NK-92 (cell line): ENCODE measurements around the gene COLEC11.
"Not testable (repeated sequence)": the region's sequence is repeated elsewhere in the genome, so short reads cannot be mapped to it uniquely, and the experiment has no call there.

Experiments used
- DNase-seq: peaks from one replicate; lab custom pipeline; 2025; ENCODE audit not compliant: unreplicated experiment; lab: John Stamatoyannopoulos, UW

The COLEC11 gene

GRCh38 chr2:3651691-3652648 is 57.1 kb downstream of the COLEC11 start:
- DNase-seq: no peak

DNA sequence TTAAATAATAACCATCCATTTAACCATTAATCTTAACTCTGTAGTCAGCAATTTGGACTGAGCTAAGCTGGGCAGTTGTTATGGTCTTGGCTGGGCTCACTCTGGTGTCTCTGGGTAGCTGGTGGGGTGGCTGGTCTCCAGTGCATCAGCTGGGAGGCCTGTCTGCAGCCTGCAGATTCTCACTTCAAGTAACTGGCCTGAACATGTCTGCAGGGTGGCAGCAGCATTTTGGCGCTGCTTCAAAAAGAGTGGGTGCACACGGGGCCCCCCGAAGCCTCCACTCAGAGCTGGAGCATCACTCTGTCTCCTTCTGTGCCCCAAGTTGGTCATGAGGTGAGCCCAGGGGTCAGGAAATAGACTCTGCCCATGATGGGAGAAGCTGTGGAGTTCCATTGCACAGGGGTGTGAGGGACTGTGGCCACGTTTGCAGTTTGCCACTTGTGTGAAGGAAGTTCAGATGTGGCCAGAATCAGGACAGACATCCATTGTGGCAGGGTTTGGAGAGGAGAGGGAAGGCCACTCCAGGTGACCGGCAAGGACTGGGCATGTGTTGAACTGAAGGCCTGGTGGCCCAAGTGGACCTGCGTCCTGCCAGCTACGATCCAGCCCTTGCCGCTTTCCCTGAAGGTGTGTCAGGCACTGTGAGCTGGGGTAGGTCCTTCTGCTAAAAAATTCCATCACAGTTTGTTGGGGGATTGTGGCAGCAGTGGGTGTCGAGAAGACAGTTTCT is 58.1 kb downstream of the COLEC11 start:
- DNase-seq: no peak

DNA sequence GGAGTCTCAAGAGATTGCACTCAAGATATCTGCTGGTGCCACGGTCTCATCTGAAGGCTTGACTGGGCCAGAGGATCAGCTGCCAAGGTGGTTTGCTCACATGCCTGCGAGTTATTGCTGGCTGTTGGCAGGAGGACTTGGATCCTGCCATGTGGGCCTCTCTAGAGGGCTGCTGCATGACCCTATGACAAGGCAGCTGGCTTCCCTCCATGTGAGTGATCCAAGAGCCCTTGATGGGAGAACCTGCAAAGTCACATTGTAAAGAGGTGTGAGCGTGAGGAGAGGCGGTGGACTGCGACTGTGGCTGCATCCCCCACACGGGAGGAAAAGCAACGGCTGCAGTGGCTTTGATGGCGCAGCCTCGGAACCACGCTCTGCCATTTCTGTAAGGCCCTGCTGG is 59.1 kb downstream of the COLEC11 start:
- no peak for DNase-seq

DNA sequence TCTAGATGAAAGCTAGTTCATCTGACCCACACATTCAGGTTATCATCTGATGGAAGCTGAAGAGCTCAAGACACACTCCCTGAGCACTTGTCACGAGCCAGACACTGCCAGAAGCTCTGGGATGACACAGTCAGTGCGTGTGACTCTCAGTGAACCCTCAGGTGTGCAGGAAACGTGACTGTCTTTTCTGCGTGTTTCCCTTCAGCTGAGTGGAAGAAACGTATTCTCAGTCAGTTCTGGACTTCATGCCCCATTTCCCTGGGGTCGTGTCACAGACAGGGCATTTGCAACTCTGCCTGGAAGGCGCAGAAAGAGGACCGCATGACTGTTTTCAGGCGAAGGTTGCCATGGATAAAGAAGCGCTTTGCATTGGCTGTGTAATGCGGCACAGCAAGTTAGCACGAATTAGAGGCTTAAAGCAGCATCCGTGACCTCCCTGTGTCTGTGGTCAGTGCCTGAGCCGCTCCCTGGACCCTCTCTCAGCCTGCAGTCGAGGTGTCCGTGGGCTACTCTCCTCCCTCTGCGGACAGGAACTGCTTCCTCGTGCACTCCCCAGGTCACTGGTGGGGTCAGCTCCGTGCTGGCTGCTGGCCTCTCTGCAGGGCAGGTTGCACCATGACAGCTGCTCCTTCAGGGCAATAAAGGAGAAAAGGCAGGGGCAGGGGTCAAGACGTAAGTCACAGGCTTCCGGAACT is 59.8 kb downstream of the COLEC11 start:
- no peak for DNase-seq

- no peak for DNase-seq
Measured at GRCh38 chr2:3655871-3656761, 61.2 kb downstream of the COLEC11 start.

DNA sequence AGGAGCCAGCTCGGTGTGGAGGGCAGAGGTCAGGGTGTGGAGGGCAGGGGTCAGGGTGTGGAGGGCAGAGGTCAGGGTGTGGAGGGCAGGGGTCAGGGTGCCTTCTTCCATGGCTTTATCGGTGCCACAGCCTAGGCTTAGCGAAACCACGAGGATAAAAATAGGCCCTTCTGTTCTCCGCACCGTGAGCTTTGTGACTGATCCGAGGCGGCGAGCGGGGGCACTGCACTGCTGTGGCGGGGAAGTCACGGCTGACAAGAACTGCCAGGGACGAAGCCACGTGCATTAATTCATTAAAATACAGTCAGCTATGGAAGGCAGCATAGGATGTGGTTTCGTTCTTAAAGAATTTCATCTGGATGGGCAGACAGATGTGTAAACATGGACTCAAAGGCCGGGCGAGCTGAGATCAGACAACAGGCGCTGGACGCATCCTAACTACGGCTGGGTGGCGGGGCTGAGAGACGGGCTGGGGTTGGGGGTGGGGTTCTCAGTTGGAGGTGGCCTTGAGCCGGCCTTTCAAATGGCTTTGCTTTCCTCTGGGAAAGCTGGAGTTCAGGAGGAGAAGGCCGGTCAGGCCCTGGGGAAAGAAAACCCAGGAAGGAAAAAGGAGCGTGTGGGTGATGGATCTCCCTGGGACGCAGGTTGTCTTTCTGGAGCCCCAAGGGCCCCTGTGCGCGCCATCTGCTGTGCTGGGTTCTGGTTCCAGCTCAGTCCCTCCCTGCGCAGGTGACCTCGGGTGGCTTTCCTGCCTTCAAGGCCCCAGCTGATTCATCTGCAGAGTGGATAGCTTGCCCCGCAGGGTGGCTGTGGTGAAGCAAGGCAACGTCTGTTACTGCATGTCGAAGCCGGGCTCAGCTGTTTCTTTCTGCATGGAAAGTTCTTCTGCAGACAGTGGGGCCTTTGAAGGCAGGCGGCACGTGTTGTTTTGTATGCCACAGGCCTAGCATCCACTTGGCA is 62.1 kb downstream of the COLEC11 start:
- no peak for DNase-seq

DNA sequence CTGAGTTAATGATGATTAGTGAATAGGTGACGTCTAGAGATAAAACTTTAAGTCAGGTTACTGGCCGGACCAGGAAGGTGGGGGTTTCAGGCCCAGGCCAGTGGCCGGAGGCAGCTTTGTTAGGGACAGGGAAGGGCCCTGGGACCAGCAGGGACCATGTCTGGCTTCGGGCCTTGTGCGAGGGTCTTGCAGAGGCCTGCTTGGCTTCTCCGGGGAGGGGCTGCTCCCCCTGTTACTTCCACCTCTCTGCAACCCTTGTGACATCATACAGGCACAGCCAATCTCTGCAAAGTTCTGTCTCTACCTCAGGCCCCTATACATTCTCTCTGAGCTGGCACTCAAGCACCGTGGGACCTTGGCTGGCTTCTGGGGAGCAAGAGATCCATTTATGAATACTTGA is 63.0 kb downstream of the COLEC11 start, which contains the start of gene ALLC:
Gene ALLC, plus strand, starts transcription at position 320 of the 400 bp plus-strand sequence. CDS start 12,958 bp downstream, outside the sequence.
- DNase-seq: no peak

- no peak for DNase-seq
Measured at GRCh38 chr2:3659447-3660432, 64.8 kb downstream of the COLEC11 start.

DNA sequence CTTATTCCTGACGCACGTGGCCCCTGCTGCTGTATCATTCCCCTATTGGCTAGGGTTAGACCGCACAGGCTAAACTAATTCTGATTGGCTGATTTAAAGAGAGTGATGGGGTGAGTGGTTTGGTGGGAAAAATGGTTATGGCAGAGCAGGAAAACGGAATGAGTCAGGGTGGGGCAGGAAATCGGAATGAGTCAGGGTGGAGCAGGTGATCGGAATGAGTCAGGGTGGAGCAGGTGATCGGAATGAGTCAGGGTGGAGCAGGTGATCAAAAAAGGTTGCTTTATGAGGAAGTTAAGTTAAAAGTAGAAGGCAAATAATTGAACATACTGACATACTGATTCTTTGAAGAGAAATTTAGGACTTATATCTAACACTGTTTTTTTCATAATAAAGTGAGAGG is 65.7 kb downstream of the COLEC11 start:
- DNase-seq: not testable (repeated sequence)

DNA sequence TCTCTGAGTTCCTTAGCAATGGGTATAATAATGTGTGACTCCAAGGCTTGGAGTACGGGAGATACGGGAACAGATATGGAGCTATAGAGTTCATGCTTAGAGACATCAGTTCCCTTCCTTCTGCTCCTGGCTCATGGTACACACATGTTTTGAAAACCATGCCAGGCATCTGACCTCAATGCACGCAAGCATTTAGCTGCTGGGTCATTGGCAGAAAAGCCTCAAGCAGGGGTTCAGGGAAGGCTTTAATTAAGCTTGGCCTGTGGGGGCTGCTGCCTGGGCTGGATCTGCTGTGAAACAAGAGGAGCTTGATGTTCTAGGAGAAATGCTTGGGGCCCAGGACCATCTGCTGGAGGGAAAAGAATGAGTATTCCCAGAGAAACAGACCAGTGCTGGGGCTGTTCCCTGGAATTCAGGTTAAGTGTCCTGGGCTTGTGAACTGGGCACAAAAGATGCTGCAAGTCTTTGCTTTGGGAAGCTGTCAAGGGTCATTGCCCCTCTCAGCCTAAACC is 66.3 kb downstream of the COLEC11 start:
- DNase-seq: no peak

DNA sequence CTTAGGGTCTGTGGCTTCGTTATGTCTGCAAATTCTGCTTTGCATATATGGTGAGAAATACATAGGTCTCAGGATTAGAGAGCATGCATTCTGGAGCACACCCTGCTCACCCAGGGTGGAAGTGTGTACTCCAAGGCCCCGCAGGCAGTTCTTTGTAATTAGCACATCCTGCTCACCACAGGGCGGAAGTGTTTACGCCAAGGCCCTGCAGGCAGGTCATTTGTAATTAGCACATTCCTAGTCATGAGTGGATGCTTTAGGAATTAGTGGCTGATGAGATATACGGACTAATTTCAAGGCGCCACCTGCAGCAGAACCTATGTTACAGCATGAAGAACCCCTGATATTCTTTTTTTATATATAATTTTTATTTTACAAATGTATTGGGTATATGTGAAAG is 67.3 kb downstream of the COLEC11 start:
- DNase-seq: no peak

DNA sequence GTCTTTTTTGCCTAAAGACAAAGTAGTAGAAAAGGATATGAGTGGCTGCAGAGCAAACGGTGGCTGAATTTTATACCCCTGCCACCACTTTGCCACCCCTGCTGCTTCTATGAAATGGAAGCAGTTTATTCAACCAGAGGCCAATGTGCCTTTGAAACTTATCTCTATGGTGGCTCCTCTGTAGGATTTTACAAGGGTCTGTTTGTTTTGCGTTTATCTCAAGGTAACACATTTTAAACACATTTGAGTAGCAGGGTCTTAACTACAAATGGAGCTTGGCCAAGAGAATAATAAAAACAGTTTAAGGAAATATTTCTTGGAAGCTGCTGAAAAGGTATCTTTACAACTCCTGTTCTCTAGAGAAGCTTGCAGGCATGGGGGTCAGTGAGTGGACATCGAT is 69.2 kb downstream of the COLEC11 start:
- DNase-seq: no peak

DNA sequence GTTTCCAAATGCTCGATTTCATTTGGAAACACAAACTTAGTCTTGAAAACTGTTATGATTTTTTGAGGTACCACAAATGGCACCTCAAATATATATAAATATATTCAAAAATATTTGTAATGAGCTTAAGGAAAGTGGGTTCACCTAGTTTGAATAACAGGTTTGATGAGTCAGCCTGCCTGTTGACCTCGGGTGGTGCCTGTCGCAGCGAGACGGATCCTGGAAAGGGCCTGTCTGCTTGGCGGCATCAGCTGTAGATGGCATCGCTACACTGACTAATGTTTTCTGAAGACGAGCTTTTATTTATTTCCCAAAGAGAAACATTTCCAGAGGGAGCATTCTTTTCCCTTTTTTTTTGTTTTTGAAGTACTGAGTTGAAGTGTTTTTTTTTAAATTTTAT is 70.0 kb downstream of the COLEC11 start:
- no peak for DNase-seq

GRCh38 chr2:3665886-3666612 is 71.1 kb downstream of the COLEC11 start:
- no peak for DNase-seq

- no peak for DNase-seq
Measured at GRCh38 chr2:3666613-3666975, 71.7 kb downstream of the COLEC11 start.

GRCh38 chr2:3667151-3667631 is 72.3 kb downstream of the COLEC11 start:
- no peak for DNase-seq

DNA sequence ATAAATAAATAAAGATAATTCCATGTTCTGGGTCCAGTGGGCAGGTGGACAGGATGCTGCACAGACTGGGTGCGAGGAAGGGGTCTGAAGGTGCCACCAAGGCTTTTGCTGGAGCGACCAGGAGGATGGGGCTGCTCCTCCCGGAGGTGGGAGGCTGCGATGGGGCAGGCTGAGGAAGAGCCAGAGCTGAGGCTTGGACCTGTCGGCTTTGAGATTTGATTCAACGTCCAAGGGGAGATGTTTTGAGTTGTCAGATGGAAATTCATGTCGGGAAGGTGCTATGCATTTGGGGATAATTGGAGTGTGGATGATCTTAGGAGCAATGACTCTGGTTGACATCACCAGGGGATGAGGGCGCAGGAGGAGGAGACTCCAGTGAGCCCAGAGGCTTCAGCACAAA is 74.7 kb downstream of the COLEC11 start:
- DNase-seq: no peak
